Measurements from ENCODE around the gene FBXO10. TPM values are rescaled to one million over a fixed set of nuclear protein-coding genes. Genes with fewer than 3 reads are reported as not detected.

Gene FBXO10
- total and polyA plus RNA-seq, 2 donors (not counting 1 experiment from before 2014, with no cell fraction given): 7.6 to 12.2 TPM

GRCh38 chr9:37618817-37619216 lies 42.6 kb upstream of the FBXO10 start:
- Histone ChIP-seq H3K4me2 (ENCODE audit: extremely low read depth, insufficient read depth, low read length) (peak overlapping the region; percentile 26), H3K9ac (ENCODE audit: insufficient read depth, low read length) (no peak overlapping the region), H3K4me3 (replicated peaks in 1 of 4; ENCODE audit: control extremely low read depth in 1 of 4, insufficient read depth in 1 of 4, low read depth in 3 of 4, low read length in 4 of 4) (no peak overlapping the region), H3K36me3 (ENCODE audit: control insufficient read depth, insufficient read depth, low read length) (no peaks in the 10 kb centered on the region), H4K20me1 (ENCODE audit: control insufficient read depth, extremely low read depth, insufficient read depth, low read length) (no peaks in the 10 kb centered on the region), H3K27me3 (ENCODE audit: control insufficient read depth, insufficient read depth, low read length) (no peaks in the 10 kb centered on the region), H2AFZ (ENCODE audit: low read length) (peak overlapping the region; percentile 22), H3K27ac (ENCODE audit: insufficient read depth, low read length) (peak overlapping the region; percentile 18), H3K9me3 (ENCODE audit: control insufficient read depth, insufficient read depth, low read depth, low read length) (no peaks in the 10 kb centered on the region), H3K79me2 (ENCODE audit: control insufficient read depth, insufficient read depth, low read length) (no peaks in the 10 kb centered on the region), H3K4me1 (ENCODE audit: control insufficient read depth, extremely low read depth, insufficient read depth, low read length) (no peaks in the 10 kb centered on the region)
- TF ChIP-seq CTCF (conservative IDR thresholded peaks at IDR 0.05 in 1 of 2, IDR thresholded peaks at IDR 0.05 in 1 of 2; ENCODE audit: low read depth in 1 of 2, low read length in 2 of 2) (no peak), EZH2 (IDR thresholded peaks at IDR 0.05; ENCODE audit: low read length, missing control alignments) (no peak)
- DNase-seq (ENCODE audit: low read depth in 2 of 2): peak in 1 of 2 donors; percentile 70

GRCh38 chr9:37617832-37618231 lies 41.7 kb upstream of the FBXO10 start:
- no peak overlapping the region for H3K4me3 ChIP-seq (replicated peaks in 1 of 4; ENCODE audit: control extremely low read depth in 1 of 4, insufficient read depth in 1 of 4, low read depth in 3 of 4, low read length in 4 of 4)
- H3K27me3 ChIP-seq (ENCODE audit: control insufficient read depth, insufficient read depth, low read length): no peaks in the 10 kb centered on the region
- no peak overlapping the region for H3K9ac ChIP-seq (ENCODE audit: insufficient read depth, low read length)
- no peak overlapping the region for H3K27ac ChIP-seq (ENCODE audit: insufficient read depth, low read length)
- no peaks in the 10 kb centered on the region for H3K9me3 ChIP-seq (ENCODE audit: control insufficient read depth, insufficient read depth, low read depth, low read length)
- no peak overlapping the region for H2AFZ ChIP-seq (ENCODE audit: low read length)
- H4K20me1 ChIP-seq (ENCODE audit: control insufficient read depth, extremely low read depth, insufficient read depth, low read length): no peaks in the 10 kb centered on the region
- H3K79me2 ChIP-seq (ENCODE audit: control insufficient read depth, insufficient read depth, low read length): no peaks in the 10 kb centered on the region
- no peaks in the 10 kb centered on the region for H3K36me3 ChIP-seq (ENCODE audit: control insufficient read depth, insufficient read depth, low read length)
- peak in 1 of 2 donors; percentile 49 for DNase-seq (ENCODE audit: low read depth in 2 of 2)
- TF ChIP-seq EZH2 (IDR thresholded peaks at IDR 0.05; ENCODE audit: low read length, missing control alignments): no peak
- TF ChIP-seq CTCF (conservative IDR thresholded peaks at IDR 0.05 in 1 of 2, IDR thresholded peaks at IDR 0.05 in 1 of 2; ENCODE audit: low read depth in 1 of 2, low read length in 2 of 2): no peak
- no peak overlapping the region for H3K4me2 ChIP-seq (ENCODE audit: extremely low read depth, insufficient read depth, low read length)
- no peaks in the 10 kb centered on the region for H3K4me1 ChIP-seq (ENCODE audit: control insufficient read depth, extremely low read depth, insufficient read depth, low read length)

GRCh38 chr9:37617161-37617560 lies 41.0 kb upstream of the FBXO10 start:
- H3K9ac ChIP-seq (ENCODE audit: insufficient read depth, low read length): no peak overlapping the region

More at GRCh38 chr9:37617161-37617560, 41.0 kb upstream of the FBXO10 start:
- H4K20me1 ChIP-seq (ENCODE audit: control insufficient read depth, extremely low read depth, insufficient read depth, low read length): no peaks in the 10 kb centered on the region
- no peak overlapping the region for H3K4me3 ChIP-seq (replicated peaks in 1 of 4; ENCODE audit: control extremely low read depth in 1 of 4, insufficient read depth in 1 of 4, low read depth in 3 of 4, low read length in 4 of 4)
- H3K27ac ChIP-seq (ENCODE audit: insufficient read depth, low read length): no peak overlapping the region
- no peaks in the 10 kb centered on the region for H3K36me3 ChIP-seq (ENCODE audit: control insufficient read depth, insufficient read depth, low read length)
- no peaks in the 10 kb centered on the region for H3K4me1 ChIP-seq (ENCODE audit: control insufficient read depth, extremely low read depth, insufficient read depth, low read length)
- no peaks in the 10 kb centered on the region for H3K79me2 ChIP-seq (ENCODE audit: control insufficient read depth, insufficient read depth, low read length)
- TF ChIP-seq CTCF (conservative IDR thresholded peaks at IDR 0.05 in 1 of 2, IDR thresholded peaks at IDR 0.05 in 1 of 2; ENCODE audit: low read depth in 1 of 2, low read length in 2 of 2) (no peak), EZH2 (IDR thresholded peaks at IDR 0.05; ENCODE audit: low read length, missing control alignments) (no peak)
- DNase-seq (ENCODE audit: low read depth in 2 of 2): no peak
- no peak overlapping the region for H3K4me2 ChIP-seq (ENCODE audit: extremely low read depth, insufficient read depth, low read length)
- H3K9me3 ChIP-seq (ENCODE audit: control insufficient read depth, insufficient read depth, low read depth, low read length): no peaks in the 10 kb centered on the region
- H3K27me3 ChIP-seq (ENCODE audit: control insufficient read depth, insufficient read depth, low read length): no peaks in the 10 kb centered on the region
- no peak overlapping the region for H2AFZ ChIP-seq (ENCODE audit: low read length)

Measured in fibroblast of lung (primary cell).